Measurements from ENCODE around the gene SLFN14. TPM values are rescaled to one million over a fixed set of nuclear protein-coding genes. Genes with fewer than 3 reads are reported as not detected.

The SLFN14 gene
- total and polyA plus RNA-seq, 2 experiments from 2014 or later: 0.10 TPM; not detected in 1

- Histone ChIP-seq H3F3A (replicated peaks; ENCODE audit: low read depth) (0 out of 2 replicates have a peak, but pooled peaks cover 4% of the 10 kb centered on the region), H2AFZ (peak overlapping the region; percentile 44), H4K20me1 (replicated peaks; ENCODE audit: insufficient read depth) (no peaks in the 10 kb centered on the region), H3K79me2 (replicated peaks; ENCODE audit: insufficient read depth) (no peaks in the 10 kb centered on the region), H3K27ac (ENCODE audit: low read depth) (peak overlapping the region; percentile 85), H3K4me2 (peak overlapping the region; percentile 82), H3K27me3 (ENCODE audit: insufficient read depth) (no peaks in the 10 kb centered on the region), H3K4me1 (ENCODE audit: insufficient read depth) (peaks cover 3% of the 10 kb centered on the region; the same call in 1 of the 2 replicates), H3K9me2 (ENCODE audit: insufficient read depth) (no peaks in the 10 kb centered on the region), H3K36me3 (ENCODE audit: insufficient read depth) (peaks cover 5% of the 10 kb centered on the region; the same call in 1 of the 2 replicates), H3K4me3 (peak overlapping the region; percentile 76)
- ATAC-seq: no peak
- Mint-ChIP-seq H3K27ac (peak overlapping the region; percentile 99), H3K4me1 (no peaks in the 10 kb centered on the region; the same call in 2 of the 3 replicates), H3K4me3 (peak overlapping the region; percentile 99), H3K36me3 (ENCODE audit: low read depth) (no peaks in the 10 kb centered on the region; the same call in 1 of the 3 replicates), H3K27me3 (ENCODE audit: insufficient read depth, low read depth, poor library complexity) (no peaks in the 10 kb centered on the region), H3K9me3 (no peaks in the 10 kb centered on the region)
- no peak for TF ChIP-seq STAT1 (IDR thresholded peaks at IDR 0.05; ENCODE audit: unreplicated experiment)
- no peak for TF ChIP-seq CREB1 (CRISPR knock-in tag; IDR thresholded peaks at IDR 0.05; ENCODE audit: low read depth)
- TF ChIP-seq ZNF462 (CRISPR knock-in tag; IDR thresholded peaks at IDR 0.05): no peak
- no peak for TF ChIP-seq ETS1 (IDR thresholded peaks at IDR 0.05)
- TF ChIP-seq REST (IDR thresholded peaks at IDR 0.05; ENCODE audit: unreplicated experiment): no peak
- TF ChIP-seq EZH2phosphoT487 (IDR thresholded peaks at IDR 0.05; ENCODE audit: unreplicated experiment): no peak
- TF ChIP-seq POLR2AphosphoS5 (IDR thresholded peaks at IDR 0.05; ENCODE audit: low read depth): no peak
- no peak for TF ChIP-seq JUNB (IDR thresholded peaks at IDR 0.05; ENCODE audit: unreplicated experiment)
- no peak for TF ChIP-seq EZH2 (IDR thresholded peaks at IDR 0.05; ENCODE audit: low read depth, unreplicated experiment)
- TF ChIP-seq NANOG (IDR thresholded peaks at IDR 0.05; ENCODE audit: borderline replicate concordance): no peak
- DNase-seq (ENCODE audit: low spot score): no peak
Measured at GRCh38 chr17:35578929-35579432, 18.4 kb upstream of the SLFN14 start.
